HG03432 (cell line): ENCODE data around the gene IL27RA.
A peak's percentile ranks its signal among the peaks of the same experiment; 100 is the strongest.

ENCODE experiments used
- ATAC-seq: cut with Tn5 transposase; IDR thresholded peaks from one replicate; pipeline ENCODE4 v1.9.1; 2021; ENCODE audit warnings: mild to moderate bottlenecking, moderate library complexity; ENCODE audit not compliant: unreplicated experiment

IL27RA gene

DNA sequence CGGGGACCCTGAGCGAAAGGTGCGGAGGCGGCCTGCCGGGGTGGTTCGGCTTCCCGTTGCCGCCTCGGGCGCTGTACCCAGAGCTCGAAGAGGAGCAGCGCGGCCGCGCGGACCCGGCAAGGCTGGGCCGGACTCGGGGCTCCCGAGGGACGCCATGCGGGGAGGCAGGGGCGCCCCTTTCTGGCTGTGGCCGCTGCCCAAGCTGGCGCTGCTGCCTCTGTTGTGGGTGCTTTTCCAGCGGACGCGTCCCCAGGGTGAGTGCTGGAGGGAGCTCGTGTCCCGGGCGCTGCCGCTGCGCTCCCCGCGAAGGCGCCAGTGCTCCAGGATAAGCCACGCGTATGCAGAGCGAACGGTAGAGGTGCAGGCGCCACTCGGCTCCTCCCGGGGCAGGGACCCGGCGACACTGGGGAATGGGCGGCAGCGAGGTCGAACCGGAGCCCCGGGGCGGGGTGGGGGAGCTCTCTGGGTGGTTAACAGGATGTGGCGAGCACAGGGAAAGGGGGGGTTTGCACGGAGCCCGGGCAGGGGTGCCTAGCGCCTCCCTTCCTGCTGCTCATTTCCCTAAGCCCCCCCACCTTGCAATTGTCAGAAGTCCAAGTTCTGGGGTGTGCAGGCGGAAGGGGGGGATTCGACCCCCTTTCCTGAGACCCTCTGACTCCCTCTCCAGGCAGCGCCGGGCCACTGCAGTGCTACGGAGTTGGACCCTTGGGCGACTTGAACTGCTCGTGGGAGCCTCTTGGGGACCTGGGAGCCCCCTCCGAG, at the start of gene IL27RA:
Gene IL27RA, plus strand, starts transcription at position 44 of the 762 bp plus-strand sequence. Its CDS starts 111 bp downstream, at position 155.
- peak; percentile 63 for ATAC-seq

DNA sequence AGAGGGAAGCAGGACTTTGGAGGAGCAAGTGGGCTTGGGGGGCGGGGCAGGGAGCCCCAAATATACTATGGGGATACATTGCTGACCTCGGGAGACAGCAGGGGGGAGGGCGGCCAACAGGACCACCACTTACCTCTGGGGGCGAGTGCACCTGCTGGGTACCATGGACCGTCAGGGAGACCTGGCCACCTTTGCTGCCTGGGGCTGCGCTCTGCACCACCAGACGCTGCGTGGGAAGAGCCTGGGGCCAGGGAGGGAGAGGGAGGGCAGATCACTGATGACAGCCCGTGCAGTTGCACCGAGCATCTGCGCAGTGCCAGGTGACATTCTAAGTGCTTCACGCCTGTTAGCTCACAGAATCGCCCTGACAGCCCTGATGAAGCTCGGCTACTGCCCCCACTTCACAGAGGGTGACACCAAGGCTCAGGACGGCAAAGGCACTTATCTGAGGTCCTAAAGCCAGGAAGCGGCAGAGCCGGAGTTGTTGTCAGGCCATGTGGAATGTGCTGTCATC, 49.5 kb upstream of the IL27RA start:
- no peak for ATAC-seq

DNA sequence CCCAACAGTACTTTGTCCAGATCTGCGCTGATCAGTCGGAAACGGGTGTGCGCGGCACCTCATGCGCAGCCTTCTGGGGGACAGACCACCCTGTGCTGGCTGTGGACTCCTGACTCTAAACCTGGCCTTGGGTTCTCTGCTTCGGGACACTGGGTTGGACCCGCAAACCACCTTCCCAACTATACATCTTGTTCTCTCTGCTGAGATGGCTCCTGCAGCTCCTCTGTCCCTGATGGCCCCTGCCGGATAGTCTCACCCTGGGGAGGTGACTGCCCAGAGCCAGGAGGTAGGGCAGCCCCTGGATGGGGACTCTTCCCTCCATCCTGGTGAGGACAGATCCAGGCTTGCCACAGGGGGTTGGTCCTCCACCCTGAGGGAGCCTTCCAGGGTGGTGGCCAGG, 48.8 kb upstream of the IL27RA start:
- ATAC-seq: no peak

DNA sequence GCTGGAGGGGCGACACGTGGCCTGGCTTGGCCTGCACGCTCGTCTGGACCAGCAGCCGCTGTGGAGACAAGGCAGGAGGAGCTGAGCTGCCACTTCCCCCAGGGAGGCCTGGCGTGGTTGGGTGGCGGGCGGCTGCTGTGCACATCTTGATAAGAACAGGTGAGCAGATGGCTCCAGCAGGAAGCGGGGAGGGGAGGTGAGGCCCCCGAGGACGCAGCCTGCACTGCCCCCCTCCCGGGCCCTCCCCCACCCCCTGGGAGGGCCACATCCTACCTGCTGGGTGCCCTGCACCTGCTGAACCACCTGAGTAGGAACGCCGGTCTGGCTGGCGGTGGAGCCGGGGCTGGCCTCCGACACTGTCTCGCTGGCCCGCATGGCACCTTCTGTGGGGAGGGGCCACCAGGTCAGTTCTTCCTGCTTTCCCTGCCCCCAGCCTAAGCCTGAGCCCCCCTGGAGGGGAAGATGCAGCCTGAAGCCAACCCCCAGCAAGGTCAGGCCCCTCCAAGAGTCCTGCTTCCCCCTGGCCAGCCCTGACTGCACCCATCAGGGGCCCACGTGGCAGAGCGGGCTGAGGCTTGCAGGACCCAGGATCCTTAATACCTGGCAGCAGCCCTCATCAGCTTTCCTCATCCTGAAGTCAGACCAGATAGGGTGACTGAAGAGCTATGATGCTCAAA, 48.2 kb upstream of the IL27RA start:
- ATAC-seq: no peak

DNA sequence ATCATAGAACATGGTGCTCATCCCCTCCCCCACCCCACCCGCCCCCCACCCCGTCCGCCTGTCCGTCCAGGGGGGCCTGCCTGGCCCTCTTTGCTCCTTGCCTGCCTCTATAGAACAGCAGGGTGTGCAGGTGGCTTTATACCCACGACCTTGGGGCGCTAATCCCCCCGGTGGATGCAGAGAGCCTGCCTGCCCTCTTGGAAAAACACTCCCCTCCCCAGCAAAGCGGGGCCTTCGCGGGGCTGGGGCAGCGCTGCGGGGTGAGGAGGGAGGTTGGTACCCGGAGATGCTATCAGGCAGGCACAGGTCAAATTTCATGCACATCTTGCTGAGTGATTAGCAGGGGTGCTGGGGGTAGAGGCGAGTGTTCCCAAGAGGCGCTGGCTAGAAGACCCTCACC, 47.4 kb upstream of the IL27RA start:
- no peak for ATAC-seq

DNA sequence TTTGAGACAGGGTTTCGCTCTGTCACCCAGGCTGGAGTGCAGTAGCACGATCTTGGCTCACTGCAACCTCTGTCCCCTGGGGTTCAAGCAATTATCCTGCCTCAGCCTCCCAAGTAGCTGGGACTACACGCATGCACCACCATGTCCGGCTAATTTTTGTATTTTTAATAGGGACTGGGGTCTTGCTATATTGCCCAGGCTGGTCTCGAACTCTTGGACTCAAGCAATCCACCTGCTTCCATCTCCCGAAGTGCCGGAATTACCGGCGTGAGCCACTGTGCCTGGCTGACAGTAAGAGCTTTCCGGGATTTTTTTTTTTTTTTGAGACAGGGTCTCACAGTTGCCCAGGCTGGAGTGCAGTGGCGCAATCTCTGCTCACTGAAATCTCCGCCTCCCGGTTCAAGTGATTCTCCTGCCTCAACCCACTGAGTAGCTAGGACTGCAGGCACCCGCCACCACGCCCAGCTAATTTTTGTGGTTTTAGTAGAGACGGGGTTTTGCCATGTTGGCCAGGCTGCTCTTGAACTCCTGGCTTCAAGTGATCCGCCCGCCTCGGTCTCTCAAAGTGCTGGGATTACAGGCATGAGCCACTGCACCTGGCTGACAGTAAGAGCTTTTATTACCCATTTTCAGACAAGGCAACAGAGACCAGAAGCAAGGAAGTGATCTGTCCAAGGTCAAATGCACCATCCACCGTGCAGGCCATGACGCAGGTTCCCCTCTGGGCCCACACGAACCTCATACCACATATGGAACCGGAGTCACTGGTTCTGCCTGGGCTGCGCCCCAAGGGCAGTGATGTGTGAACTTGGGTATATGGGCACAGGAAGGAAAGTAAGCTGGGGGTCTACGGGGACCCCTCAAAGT, 46.5 kb upstream of the IL27RA start:
- no peak for ATAC-seq

DNA sequence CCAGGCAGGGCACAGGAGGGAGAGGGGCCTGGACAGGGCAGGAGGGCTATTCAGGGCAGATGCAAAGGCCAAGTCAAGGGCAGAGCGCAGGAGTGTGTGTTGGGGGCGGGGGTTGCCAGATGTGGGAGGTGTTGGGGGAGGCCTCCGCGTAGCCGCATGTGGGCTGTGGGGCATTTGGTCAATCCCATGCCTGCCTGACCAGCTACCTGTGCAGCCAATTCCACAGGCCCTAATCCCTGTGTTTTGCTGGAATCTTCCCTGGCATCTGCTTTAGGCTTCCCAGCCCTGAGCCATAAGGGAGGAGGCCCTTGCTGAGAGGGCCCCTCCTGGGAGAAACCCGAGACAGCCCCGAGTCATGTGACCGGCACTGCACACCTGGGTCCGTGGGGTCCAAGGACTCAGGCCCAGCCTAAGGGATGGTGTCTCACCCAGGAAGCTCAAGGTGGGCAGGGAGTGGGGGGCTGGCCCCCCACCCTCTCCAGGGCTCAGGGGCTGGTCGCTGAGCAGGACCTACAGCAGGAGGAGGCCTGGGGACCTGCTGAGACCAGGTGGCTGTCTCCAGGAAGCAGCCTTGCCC, 45.7 kb upstream of the IL27RA start:
- no peak for ATAC-seq

DNA sequence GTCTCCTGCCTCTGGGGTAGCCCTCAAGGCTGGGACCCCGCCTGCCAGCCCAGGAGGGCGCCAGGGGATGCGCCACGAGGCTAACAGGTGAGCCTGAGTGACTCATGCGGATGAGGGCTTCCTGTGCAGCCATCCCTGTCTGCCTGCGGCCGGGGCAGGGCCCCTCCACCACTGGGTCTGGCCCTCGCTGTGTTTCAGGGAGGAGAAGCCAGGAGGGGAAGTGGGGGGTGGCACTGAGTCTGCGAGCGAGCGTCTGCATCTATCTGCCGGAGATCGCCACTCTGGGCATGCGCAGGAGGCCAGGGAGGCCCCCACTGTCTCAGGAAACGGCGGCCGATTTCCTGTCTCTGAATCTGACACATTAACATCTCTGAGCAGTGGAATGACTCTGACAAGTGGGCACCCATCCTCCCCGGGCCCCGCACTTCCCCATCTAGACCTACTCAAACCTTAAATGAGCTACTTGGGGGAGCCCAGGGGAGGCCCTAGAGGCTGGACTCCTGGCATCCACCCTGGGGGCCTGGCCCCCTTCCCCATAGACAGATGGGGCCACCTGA, 45.1 kb upstream of the IL27RA start:
- ATAC-seq: peak; percentile 84

DNA sequence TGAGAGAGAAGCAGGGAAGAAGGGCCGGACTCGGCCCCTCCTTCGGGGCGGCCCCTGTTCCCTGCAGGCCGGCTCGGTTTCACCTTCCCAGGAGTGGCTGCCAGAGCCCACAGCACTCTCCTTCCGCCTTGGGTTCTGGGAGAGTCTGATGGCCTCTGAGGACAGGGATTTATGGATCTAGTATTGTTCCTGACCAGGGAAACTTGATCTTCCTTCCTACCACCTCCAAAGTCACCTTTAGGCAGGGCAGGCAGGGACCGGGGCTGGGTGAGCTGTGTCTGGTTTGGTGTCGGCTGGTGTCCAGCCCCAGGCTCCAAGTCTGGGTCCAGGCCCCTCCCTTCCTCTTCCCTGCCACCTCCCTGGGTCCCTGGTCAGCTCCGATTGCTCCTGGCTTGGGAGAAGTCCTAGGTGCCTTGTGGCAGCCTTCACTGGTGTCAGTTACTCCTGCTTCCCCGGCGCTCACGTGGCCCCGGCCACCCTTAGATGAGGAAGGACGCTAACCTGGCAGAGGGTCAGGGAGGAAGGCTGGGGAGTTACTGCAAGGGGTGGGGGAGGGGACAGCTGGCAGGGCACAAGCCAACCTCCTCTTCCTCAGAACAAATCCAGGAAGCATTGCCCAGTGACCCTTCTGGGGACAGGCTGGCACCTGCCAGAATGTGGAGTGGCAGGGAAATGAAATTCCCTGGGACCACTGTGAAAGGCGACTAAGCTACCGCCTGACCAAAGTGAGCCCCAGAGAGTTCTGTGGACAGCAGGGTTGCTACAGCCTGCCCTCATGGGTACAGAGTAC, 44.3 kb upstream of the IL27RA start:
- no peak for ATAC-seq

DNA sequence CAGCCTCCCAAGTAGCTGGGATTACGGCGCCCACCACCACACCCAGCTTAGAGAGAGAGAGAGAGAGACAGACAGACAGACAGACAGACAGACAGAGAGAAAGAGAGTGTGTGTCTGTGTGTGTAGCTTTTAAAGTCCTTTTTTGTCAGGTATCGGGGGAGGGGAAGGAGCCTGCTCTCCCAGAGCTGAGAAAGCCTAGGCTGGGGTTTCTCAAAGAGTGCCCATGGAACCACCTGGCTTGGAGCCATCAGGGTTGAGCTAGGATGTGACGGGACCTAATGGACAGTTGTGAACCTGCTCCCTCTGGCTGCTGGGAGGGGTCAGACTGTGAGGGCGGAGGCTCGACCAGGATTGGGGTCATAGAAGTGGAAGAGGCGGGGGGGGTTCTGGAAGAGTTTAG, 42.1 kb upstream of the IL27RA start:
- ATAC-seq: no peak

DNA sequence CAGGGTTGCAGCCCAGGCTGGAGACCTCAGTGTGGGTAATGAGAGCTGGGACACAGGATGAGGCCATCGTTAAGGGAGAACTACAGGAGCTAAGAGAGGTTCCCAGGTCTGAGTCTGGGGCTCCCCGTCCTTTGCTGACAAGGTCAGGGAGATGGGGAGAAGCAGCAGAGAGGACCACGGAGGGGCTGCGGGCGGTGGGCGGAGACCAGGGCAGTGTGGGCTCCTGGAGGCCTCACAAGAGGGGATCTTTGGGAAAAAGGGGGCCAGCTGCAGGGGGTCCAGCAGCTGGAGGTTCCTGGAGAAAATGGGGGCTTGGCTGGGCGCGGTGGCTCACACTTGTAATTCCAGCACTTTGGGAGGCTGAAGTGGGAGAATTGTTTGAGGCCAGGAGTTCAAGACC, 41.5 kb upstream of the IL27RA start:
- no peak for ATAC-seq

DNA sequence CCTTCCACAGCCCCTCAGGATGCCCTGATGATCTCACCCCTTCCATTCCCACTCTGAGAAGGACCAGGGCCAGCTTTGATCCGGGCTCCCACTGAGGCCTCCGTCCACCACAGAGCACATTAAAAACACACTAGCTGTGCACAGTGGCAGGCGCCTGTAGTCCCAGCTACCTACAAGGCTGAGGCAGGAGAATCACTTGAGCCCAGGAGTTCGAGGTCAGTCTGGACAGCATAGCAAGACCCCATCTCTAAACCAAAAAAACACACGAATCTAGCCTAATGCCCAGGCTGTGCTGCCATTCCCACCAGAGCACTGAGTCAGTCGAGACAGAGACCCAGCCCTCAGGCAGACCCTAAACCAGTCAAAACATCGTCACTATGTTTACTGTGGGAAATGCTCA, 39.5 kb upstream of the IL27RA start:
- ATAC-seq: no peak

DNA sequence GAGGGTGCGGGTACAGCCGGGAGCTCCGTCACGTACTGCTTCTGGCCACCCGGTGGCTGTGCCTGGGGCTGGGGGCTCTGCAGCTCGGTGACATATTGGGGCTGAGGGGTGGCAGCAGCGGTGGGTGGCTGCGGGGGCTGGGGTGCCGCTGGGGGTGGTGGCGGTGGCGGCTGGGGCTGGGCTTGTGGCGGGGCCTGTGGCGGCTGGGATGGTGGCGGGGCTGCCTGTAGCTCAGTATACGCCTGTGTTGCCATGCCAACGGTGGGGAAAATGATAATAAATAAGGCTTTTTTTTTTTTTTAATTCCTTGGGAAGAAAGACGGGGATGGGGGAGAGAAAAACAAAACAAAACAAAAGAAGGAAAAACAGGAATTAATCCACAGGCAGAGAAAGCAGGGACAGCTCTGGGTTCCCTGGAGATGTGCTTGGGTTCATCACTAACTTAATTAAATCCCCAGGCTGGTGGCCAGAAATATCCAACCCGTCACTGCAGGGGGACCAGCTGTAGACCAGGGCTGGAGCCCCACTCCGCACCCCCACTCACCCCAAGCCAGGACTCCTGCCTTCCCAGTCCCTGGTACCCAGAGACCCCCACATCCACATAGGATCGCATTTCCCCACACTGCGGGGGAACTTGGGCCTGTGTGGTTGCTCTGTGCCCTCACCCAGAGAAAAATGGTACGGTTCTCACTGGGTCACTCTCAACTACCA, 37.8 kb upstream of the IL27RA start:
- ATAC-seq: no peak

DNA sequence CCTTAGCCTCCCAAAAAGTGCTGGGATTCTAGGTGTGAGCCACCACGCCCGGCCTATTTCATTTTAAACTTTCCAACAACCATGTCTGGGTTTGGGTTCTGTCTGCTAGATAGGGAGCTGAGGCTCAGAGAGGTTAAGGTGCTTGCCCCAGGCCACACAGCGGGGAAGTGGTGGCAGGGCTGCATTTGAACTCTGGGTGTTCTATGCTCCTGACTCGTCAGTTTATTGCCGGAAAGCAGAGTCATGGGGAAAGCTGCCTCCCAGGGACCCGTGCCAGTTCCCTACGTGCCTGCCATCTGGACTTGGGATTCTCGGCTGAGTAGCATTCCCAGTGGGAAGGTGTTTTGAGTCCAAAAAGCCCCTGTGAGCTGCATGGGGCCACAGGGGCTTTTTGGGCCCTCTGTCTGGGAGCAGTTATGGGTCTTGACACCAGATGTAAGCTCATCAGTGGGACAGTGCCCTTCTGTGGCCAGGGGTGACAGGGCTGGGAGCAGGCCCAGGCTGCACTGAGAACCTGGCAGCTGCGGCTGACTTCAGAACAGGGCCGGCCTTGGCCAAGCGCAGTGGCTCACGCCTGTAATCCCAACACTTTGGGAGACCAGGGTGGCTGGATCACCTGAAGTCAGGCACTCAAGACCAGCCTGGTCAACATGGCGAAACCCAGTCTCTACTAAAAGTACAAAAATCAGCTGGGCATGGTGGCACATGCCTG, 36.4 kb upstream of the IL27RA start:
- ATAC-seq: no peak

DNA sequence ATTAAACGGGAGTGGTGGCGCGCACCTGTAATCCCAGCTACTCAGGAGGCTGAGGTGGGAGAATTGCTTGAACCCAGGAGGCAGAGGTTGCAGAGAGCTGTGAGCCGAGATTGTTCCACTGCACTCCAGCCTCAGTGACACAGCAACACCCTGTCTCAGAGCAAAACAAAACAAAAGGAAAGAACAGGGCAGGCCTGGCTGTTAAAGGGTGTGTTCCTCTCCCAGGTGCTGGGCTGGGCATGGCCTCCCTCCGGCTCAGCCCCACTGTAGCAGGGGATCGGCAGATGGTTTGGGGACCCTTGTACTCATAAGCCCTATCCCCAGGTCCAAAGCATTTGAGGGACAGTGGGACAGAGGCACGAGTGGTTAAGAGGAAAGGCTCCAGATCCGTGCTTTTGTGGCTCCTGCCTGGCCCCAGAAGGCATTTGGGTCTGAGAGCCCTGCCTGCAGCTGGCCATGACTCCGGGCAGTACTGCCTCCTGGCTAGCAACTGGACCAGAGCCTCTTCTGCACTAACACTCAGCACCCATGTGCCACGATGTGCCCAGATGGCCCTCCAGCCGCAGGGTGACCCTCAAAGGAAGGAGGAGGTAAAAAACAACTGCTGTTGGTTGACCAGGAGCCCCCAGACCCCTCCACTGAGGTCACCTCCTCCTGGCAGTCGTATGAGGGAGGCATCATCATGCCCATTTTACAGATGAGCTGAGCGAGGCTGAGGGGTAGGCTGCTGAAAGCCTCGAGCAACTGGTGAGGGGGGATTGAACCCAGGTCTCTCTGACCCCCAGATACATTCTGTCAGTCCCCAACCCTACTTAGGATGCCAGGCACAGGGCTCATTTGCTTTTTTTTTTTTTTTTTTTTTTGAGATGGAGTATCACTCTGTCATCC, 35.4 kb upstream of the IL27RA start:
- no peak for ATAC-seq

DNA sequence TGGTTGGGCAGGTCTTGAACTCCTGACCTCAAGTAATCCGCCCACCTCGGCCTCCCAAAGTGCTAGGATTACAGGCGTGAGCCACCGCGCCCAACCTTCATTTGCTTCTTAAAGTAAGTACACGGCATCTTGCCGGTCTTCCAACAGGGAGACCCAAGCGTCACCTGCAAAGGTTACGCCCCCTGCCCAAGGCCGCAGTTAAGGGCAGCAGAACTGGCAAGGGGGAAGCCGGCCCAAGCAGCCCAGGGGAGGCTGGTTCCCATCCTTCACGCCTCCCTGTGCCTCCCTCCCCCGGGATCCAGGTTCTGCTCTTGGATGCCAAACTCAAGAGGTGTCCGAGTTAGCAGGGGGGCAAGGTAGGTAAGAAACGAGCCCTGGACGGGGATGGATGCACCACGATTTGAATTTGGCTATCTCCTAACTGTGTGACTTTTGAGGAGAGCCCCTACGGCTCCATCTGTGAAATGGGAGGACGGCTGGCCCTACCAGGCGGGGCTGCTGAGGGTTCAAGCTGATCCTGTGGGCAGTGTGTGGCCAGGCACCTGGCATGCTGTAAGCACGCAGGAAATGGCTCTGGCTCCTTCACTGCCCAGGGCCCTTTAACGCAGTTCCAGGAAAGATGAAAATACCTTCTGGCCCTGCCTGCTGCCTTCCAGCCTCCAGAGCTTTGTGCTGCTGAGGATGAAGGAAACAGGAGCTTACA, 34.5 kb upstream of the IL27RA start:
- ATAC-seq: no peak

DNA sequence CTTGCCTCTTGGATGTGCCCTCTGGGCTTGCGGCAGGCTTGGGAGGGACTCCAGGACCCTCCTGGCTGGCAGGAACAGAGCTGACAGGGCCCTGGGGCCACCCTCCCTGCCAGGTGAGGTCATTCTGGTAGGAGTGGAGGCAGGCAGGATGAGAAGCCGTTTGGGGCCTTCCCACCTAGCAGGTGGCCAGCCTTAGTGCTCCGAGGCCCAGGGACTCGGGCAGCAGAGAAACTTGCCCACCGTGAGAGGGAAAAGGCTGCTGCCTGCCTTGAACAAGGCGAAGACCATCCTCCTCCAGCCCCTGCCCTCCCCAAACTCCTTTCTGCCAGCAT, 34.0 kb upstream of the IL27RA start:
- ATAC-seq: no peak
